ENCODE measurements around the gene MEOX2. TPM values are rescaled to one million over a fixed set of nuclear protein-coding genes. Genes with fewer than 3 reads are reported as not detected.

MEOX2 gene
- total RNA-seq, 1 experiment from 2014 or later, result not detected

DNA sequence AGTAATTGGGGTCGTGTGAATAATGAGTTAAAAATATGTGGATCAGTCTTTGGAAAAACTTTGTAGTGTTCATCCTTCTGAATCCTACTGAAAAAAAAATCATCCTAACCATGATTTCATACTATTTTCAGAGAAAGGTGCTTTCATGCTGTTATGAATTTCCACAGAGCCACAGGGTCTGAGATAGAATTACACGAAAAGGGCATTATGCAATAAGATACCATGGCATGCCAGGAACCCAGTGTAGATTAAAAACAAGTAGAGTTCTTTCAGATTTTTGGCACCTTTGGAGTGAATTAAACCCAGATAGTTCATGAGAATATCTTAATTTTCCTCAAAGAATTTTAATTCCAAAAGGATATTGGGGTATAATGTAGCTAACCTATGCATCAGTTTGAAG lies 77.2 kb downstream of the MEOX2 start:
- Histone ChIP-seq H3K4me2 (ENCODE audit: insufficient read depth, insufficient read length, low read length) (no peak overlapping the region), H3K4me1 (ENCODE audit: insufficient read depth, low read length) (no peaks in the 10 kb centered on the region), H3K9ac (ENCODE audit: extremely low read depth, insufficient read length, low read length) (no peak overlapping the region), H2BK12ac (ENCODE audit: insufficient read length, low read depth, low read length) (no peak overlapping the region), H3K56ac (ENCODE audit: insufficient read length, low read depth, low read length) (no peak overlapping the region), H4K5ac (ENCODE audit: insufficient read length, low read depth, low read length) (no peak overlapping the region), H2BK5ac (ENCODE audit: insufficient read length, low read length) (no peak overlapping the region), H3K23ac (ENCODE audit: insufficient read length, low read depth, low read length) (no peak overlapping the region), H4K8ac (replicated peaks; ENCODE audit: insufficient read length, low read depth, low read length) (no peak overlapping the region), H3K4ac (ENCODE audit: low read depth, low read length) (no peak overlapping the region), H3K27ac (ENCODE audit: insufficient read length, low read depth, low read length) (no peak overlapping the region), H3K18ac (ENCODE audit: insufficient read length, low read depth, low read length) (no peak overlapping the region), H3K9me3 (ENCODE audit: control insufficient read depth, low read depth, low read length) (no peaks in the 10 kb centered on the region), H3K79me2 (ENCODE audit: insufficient read depth, low read length) (no peaks in the 10 kb centered on the region), H3K23me2 (ENCODE audit: insufficient read length, low read depth, low read length, poor library complexity, severe bottlenecking) (no peaks in the 10 kb centered on the region), H3T11ph (ENCODE audit: low read length) (no peak overlapping the region), H4K91ac (ENCODE audit: insufficient read length, low read depth, low read length) (no peak overlapping the region), H3K14ac (ENCODE audit: insufficient read depth, low read length) (no peak overlapping the region), H3K79me1 (ENCODE audit: insufficient read depth, low read depth, low read length, poor library complexity, severe bottlenecking) (no peaks in the 10 kb centered on the region), H4K20me1 (ENCODE audit: control insufficient read depth, insufficient read depth, insufficient read length) (no peaks in the 10 kb centered on the region), H2AFZ (ENCODE audit: low read length) (no peak overlapping the region), H2BK20ac (ENCODE audit: low read depth, low read length, poor library complexity, severe bottlenecking) (no peak overlapping the region), H2BK15ac (ENCODE audit: low read depth, low read length) (no peak overlapping the region), H2BK120ac (ENCODE audit: low read depth, low read length, poor library complexity, severe bottlenecking) (no peak overlapping the region), H2AK5ac (ENCODE audit: insufficient read length, low read length) (no peak overlapping the region), H3K27me3 (ENCODE audit: insufficient read depth, low read length) (no peaks in the 10 kb centered on the region)
- DNase-seq, result no peak
- no peak overlapping the region; a peak in 1 of 7 replicates for H3K27ac Mint-ChIP-seq
- H3K4me3 Mint-ChIP-seq, result no peak overlapping the region
- H3K36me3 Mint-ChIP-seq (ENCODE audit: insufficient read depth in 1 of 3, low read depth in 3 of 3), result no peaks in the 10 kb centered on the region
- no CpG with 5 or more reads among the region's 2 CpGs for WGBS (ENCODE audit: extremely low coverage, insufficient read length, low lambda C conversion rate)
- H3K4me1 Mint-ChIP-seq, result peaks cover 3 to 6% of the 10 kb centered on the region in 2 experiments; a peak in 3 of 4 replicates
- TF ChIP-seq, protein P1, sequence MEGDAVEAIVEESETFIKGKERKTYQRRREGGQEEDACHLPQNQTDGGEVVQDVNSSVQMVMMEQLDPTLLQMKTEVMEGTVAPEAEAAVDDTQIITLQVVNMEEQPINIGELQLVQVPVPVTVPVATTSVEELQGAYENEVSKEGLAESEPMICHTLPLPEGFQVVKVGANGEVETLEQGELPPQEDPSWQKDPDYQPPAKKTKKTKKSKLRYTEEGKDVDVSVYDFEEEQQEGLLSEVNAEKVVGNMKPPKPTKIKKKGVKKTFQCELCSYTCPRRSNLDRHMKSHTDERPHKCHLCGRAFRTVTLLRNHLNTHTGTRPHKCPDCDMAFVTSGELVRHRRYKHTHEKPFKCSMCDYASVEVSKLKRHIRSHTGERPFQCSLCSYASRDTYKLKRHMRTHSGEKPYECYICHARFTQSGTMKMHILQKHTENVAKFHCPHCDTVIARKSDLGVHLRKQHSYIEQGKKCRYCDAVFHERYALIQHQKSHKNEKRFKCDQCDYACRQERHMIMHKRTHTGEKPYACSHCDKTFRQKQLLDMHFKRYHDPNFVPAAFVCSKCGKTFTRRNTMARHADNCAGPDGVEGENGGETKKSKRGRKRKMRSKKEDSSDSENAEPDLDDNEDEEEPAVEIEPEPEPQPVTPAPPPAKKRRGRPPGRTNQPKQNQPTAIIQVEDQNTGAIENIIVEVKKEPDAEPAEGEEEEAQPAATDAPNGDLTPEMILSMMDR (conservative IDR thresholded peaks at IDR 0.05), result no peak
- no peaks in the 10 kb centered on the region for H3K27me3 Mint-ChIP-seq (ENCODE audit: low read depth)
- no peaks in the 10 kb centered on the region for H3K9me3 Mint-ChIP-seq
